Measurements from ENCODE around the gene SCARB1. TPM values are rescaled to one million over a fixed set of nuclear protein-coding genes. Genes with fewer than 3 reads are reported as not detected.

The SCARB1 gene
- total RNA-seq, 4 donors from 2014 or later = 33.7 to 252 (median 43.6) TPM

GRCh38 chr12:124834822-124835221 is 28.8 kb downstream of the SCARB1 start:
- Histone ChIP-seq H3K27ac (no peak overlapping the region), H3K27me3 (no peaks in the 10 kb centered on the region), H3K4me1 (peaks cover 5 to 34% (median 22%) of the 10 kb centered on the region in 4 donors), H3K9me3 (no peaks in the 10 kb centered on the region), H3K36me3 (no peaks in the 10 kb centered on the region), H3K4me3 (no peak overlapping the region)
- in situ Hi-C loops (cut with MboI; ENCODE audit: low pct_ligation_motif_present in 1 of 4, low pct_unique_long_range_greater_than_20kb in 1 of 4, low sequenced_read_pairs in 3 of 4) = no loop called here
- TF ChIP-seq CTCF (IDR thresholded peaks at IDR 0.05) (no peak), POLR2A (IDR thresholded peaks at IDR 0.05) (no peak), EP300 (IDR thresholded peaks at IDR 0.05; ENCODE audit: low read depth) (no peak), POLR2AphosphoS5 (IDR thresholded peaks at IDR 0.05) (no peak)
- WGBS, 2 donors (ENCODE audit: low coverage in 1 of 2) = 89 to 100% methylated on average over 7 to 9 of the region's 9 CpGs
- intact Hi-C loops (cut with DNase I; ENCODE audit: low total_unique reads) = no loop called here
- no peak for DNase-seq

- 73% methylated on average over 18 of the region's 18 CpGs; no CpG with 5 or more reads in 1 of the 2 donors for WGBS, 2 donors (ENCODE audit: low coverage in 1 of 2)
- in situ Hi-C loops (cut with MboI; ENCODE audit: low pct_ligation_motif_present in 1 of 4, low pct_unique_long_range_greater_than_20kb in 1 of 4, low sequenced_read_pairs in 3 of 4) = no loop called here
- no peaks in the 10 kb centered on the region for H3K27me3 ChIP-seq
- peaks cover 7 to 37% (median 25%) of the 10 kb centered on the region in 4 donors for H3K4me1 ChIP-seq
- H3K36me3 ChIP-seq = no peaks in the 10 kb centered on the region
- DNase-seq = no peak
- peak overlapping the region in 1 of 4 donors; percentile 1 for H3K27ac ChIP-seq
- H3K4me3 ChIP-seq = no peak overlapping the region
- TF ChIP-seq EP300 (IDR thresholded peaks at IDR 0.05; ENCODE audit: low read depth) = no peak
- no peak for TF ChIP-seq CTCF (IDR thresholded peaks at IDR 0.05)
- no peak for TF ChIP-seq POLR2A (IDR thresholded peaks at IDR 0.05)
- TF ChIP-seq POLR2AphosphoS5 (IDR thresholded peaks at IDR 0.05) = no peak
- intact Hi-C loops (cut with DNase I; ENCODE audit: low total_unique reads) = no loop called here
- H3K9me3 ChIP-seq = no peaks in the 10 kb centered on the region
Observed at GRCh38 chr12:124833693-124834122, 30.0 kb downstream of the SCARB1 start.

- intact Hi-C loops (cut with DNase I; ENCODE audit: low total_unique reads) = no loop called here
- H3K36me3 ChIP-seq = no peaks in the 10 kb centered on the region
- peaks cover 3 to 37% (median 26%) of the 10 kb centered on the region in 4 donors for H3K4me1 ChIP-seq
- H3K27me3 ChIP-seq = no peaks in the 10 kb centered on the region
- TF ChIP-seq CTCF (IDR thresholded peaks at IDR 0.05) (no peak), EP300 (IDR thresholded peaks at IDR 0.05; ENCODE audit: low read depth) (no peak)
- no peak overlapping the region for H3K27ac ChIP-seq
- WGBS, 2 donors (ENCODE audit: low coverage in 1 of 2) = 60 to 68% methylated on average over 2 to 4 of the region's 4 CpGs
- DNase-seq = no peak
- no peak overlapping the region for H3K4me3 ChIP-seq
- no peaks in the 10 kb centered on the region for H3K9me3 ChIP-seq
- in situ Hi-C loops (cut with MboI; ENCODE audit: low pct_ligation_motif_present in 1 of 4, low pct_unique_long_range_greater_than_20kb in 1 of 4, low sequenced_read_pairs in 3 of 4) = no loop called here
Observed at GRCh38 chr12:124832856-124833255, 30.8 kb downstream of the SCARB1 start.

GRCh38 chr12:124831590-124831989 is 32.1 kb downstream of the SCARB1 start:
- Histone ChIP-seq H3K9me3 (no peaks in the 10 kb centered on the region), H3K36me3 (no peaks in the 10 kb centered on the region), H3K27me3 (no peaks in the 10 kb centered on the region), H3K27ac (no peak overlapping the region), H3K4me1 (peaks cover 2 to 26% (median 21%) of the 10 kb centered on the region in 4 donors), H3K4me3 (no peak overlapping the region)
- intact Hi-C loops (cut with DNase I; ENCODE audit: low total_unique reads) (no loop called here), in situ Hi-C loops (cut with MboI; ENCODE audit: low pct_ligation_motif_present in 1 of 4, low pct_unique_long_range_greater_than_20kb in 1 of 4, low sequenced_read_pairs in 3 of 4) (no loop called here)
- no peak for DNase-seq
- TF ChIP-seq CTCF (IDR thresholded peaks at IDR 0.05) (no peak), EP300 (IDR thresholded peaks at IDR 0.05; ENCODE audit: low read depth) (no peak), POLR2AphosphoS5 (IDR thresholded peaks at IDR 0.05) (no peak), POLR2A (IDR thresholded peaks at IDR 0.05) (no peak)
- 90 to 96% methylated on average over 2 to 8 of the region's 8 CpGs for WGBS, 2 donors (ENCODE audit: low coverage in 1 of 2)
